OCI-LY7 (cell line): ENCODE results near the gene TM9SF4. TPM values are rescaled to one million over a fixed set of nuclear protein-coding genes. Genes with fewer than 3 reads are reported as not detected.
"Not testable (repeated sequence)": the region's sequence is repeated elsewhere in the genome, so short reads cannot be mapped to it uniquely, and the experiment has no call there.

ENCODE experiments used
- BruUV-seq: library from RNA; stranded (reverse); fragments of 400-500 nt; replicated peaks from 2 replicates; lab custom pipeline; 2021; lab: Mats Ljungman, UMichigan
- CTCF ChIA-PET: fragments of 300-600 bp; sonication (Branson Sonifier 250); formaldehyde crosslinking; loops from one replicate; lab custom pipeline; 2022; ENCODE audit warnings: antibody characterized with exemption; ENCODE audit not compliant: unreplicated experiment; lab: Charles Lee
- POLR2A ChIA-PET: fragments of 300-600 bp; sonication (Branson Sonifier 250); formaldehyde crosslinking; loops from one replicate; lab custom pipeline; 2022; ENCODE audit warnings: antibody characterized with exemption; lab: Charles Lee
- DNase-seq: peaks from one replicate; pipeline ENCODE4 v3.0.0-alpha.2; 2015; ENCODE audit warnings: low spot score
- H2AFZ ChIP-seq: fragments of 200-600 bp; sonication (generic), shearing (Covaris generic); 2 replicates; pipeline ENCODE4 v1.6.1; 2014; ENCODE audit warnings: mild to moderate bottlenecking, antibody characterized with exemption, low read length, moderate library complexity
- H3K27ac ChIP-seq: fragments of 200-600 bp; sonication (generic); 2 replicates; pipeline ENCODE4 v1.5.1; 2014; ENCODE audit warnings: mixed run types, low read depth, mild to moderate bottlenecking, moderate library complexity, low read length, inconsistent platforms; ENCODE audit not compliant: poor library complexity, severe bottlenecking
- H3K36me3 ChIP-seq: fragments of 200-600 bp; sonication (generic); 2 replicates; pipeline ENCODE4 v1.6.1; 2014; ENCODE audit warnings: mild to moderate bottlenecking, antibody characterized with exemption, low read length, moderate library complexity, mixed read lengths; ENCODE audit not compliant: insufficient read depth
- H3K4me1 ChIP-seq: fragments of 200-600 bp; sonication (generic); 2 replicates; pipeline ENCODE4 v1.5.1; 2014; ENCODE audit warnings: mild to moderate bottlenecking, low read length; ENCODE audit not compliant: insufficient read depth, poor library complexity, severe bottlenecking
- H3K4me2 ChIP-seq: fragments of 200-600 bp; sonication (generic); 2 replicates; pipeline ENCODE4 v1.6.1; 2014; ENCODE audit warnings: mild to moderate bottlenecking, low read length
- H3K4me3 ChIP-seq: fragments of 200-600 bp; sonication (generic); 2 replicates; pipeline ENCODE4 v1.5.1; 2014; ENCODE audit warnings: mild to moderate bottlenecking, low read depth, low read length; ENCODE audit not compliant: poor library complexity, severe bottlenecking
- H3K79me2 ChIP-seq: fragments of 200-600 bp; sonication (generic); 2 replicates; pipeline ENCODE4 v1.6.1; 2016; ENCODE audit warnings: low read depth, mild to moderate bottlenecking, low read length, moderate library complexity, mixed read lengths; ENCODE audit not compliant: insufficient read depth
- H3K9me2 ChIP-seq: fragments of 200-600 bp; sonication (generic); 2 replicates; pipeline ENCODE4 v1.6.1; 2016; ENCODE audit warnings: mild to moderate bottlenecking, low read length, mixed read lengths; ENCODE audit not compliant: insufficient read depth
- H3K9me3 ChIP-seq: fragments of 200-600 bp; sonication (generic); 2 replicates; pipeline ENCODE4 v1.6.1; 2014; ENCODE audit warnings: mild to moderate bottlenecking, mixed run types, low read length, mixed read lengths
- H4K20me1 ChIP-seq: fragments of 200-600 bp; sonication (generic); 2 replicates; pipeline ENCODE4 v1.6.1; 2014; ENCODE audit warnings: mild to moderate bottlenecking, antibody characterized with exemption, low read length, moderate library complexity, mixed read lengths; ENCODE audit not compliant: insufficient read depth
- EZH2phosphoT487 ChIP-seq: fragments of 200-600 bp; sonication (generic); IDR thresholded peaks from 2 replicates; pipeline ENCODE4 v1.6.1; 2018; ENCODE audit warnings: low read depth, borderline replicate concordance, mild to moderate bottlenecking, mixed run types, antibody characterized with exemption, low read length, moderate library complexity, mixed read lengths
- intact Hi-C: fragments of 100-400 bp; cut with micrococcal nuclease; formaldehyde crosslinking; loops from one replicate; pipeline ENCODE4 v1.10.0; 2022; ENCODE audit not compliant: unreplicated experiment
- total RNA-seq, 2 experiments: library from RNA; depleted of rRNA in 1 of 2; stranded (reverse); fragments of >200 nt in 1 of 2; shearing (Covaris generic) in 1 of 2; gene quantifications; 2 replicates each; pipeline ENCODE4 v1.2.3, GENCODE V29; 2014 to 2022
- TF ChIP-seq, protein P1 (sequence below): fragments of 200-600 bp; sonication (generic); conservative IDR thresholded peaks from 2 replicates; pipeline ENCODE4 v1.5.1; 2014; ENCODE audit warnings: mild to moderate bottlenecking, antibody characterized with exemption, low read length, moderate library complexity, mixed read lengths

TM9SF4 gene
- total RNA-seq, 2 experiments from 2014 or later: 20.8 to 38.9 TPM

DNA sequence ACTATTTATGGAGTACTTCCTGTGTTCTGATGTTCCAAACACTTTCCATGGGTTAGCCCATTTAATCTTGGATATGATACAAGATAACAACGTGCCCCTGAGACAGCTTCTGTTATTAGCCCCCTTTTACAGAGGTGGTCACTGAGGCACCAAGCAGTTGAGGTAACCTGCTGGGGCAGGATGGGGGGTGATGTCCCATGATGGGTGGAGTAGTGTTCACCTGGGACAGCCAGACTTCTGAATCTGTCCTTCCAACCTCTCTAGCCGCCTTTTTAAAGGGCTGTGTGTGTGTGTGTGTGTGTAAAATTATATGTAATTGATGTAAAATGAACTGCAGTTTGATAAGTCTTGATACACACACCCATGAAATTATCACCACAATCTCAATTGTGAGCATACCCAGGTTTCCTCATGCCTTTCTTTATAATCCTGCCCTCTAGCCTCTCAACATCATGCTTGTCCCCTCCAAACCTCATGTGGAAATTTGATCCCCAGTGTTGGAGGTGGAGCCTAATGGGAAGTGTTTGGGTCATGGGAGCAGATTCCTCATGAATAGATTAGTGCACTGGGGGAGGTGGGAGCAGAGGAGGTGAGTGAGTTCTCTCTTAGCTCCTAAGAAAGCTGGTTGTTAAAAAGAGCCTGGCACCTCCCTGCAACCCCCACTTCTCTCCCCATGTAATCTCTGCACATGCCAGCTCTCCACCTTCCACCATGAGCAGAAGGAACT lies 58.8 kb downstream of the TM9SF4 start:
- POLR2A ChIA-PET: no interaction called here
- TF ChIP-seq, protein P1, sequence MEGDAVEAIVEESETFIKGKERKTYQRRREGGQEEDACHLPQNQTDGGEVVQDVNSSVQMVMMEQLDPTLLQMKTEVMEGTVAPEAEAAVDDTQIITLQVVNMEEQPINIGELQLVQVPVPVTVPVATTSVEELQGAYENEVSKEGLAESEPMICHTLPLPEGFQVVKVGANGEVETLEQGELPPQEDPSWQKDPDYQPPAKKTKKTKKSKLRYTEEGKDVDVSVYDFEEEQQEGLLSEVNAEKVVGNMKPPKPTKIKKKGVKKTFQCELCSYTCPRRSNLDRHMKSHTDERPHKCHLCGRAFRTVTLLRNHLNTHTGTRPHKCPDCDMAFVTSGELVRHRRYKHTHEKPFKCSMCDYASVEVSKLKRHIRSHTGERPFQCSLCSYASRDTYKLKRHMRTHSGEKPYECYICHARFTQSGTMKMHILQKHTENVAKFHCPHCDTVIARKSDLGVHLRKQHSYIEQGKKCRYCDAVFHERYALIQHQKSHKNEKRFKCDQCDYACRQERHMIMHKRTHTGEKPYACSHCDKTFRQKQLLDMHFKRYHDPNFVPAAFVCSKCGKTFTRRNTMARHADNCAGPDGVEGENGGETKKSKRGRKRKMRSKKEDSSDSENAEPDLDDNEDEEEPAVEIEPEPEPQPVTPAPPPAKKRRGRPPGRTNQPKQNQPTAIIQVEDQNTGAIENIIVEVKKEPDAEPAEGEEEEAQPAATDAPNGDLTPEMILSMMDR: no peak
- no peak for TF ChIP-seq EZH2phosphoT487

DNA sequence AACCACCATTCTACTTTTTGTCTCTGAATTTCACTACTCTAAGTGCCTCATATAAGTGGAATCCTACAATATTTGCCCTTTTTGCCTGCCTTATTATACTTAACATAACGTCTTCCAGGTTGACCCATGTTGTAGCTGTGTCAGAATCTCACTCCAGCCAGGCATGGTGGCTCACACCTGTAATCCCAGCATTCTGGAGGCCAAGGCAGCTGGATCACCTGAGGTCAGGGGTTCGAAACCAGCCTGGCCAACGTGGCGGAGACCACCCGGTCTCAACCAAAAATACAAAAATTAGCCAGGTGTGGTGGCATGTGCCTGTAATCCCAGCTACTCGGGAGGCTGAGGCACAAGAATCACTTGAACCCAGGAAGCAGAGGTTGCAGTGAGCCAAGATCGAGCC lies 68.2 kb downstream of the TM9SF4 start:
- CTCF ChIA-PET, H3K9me2 ChIP-seq, DNase-seq, H3K27ac ChIP-seq, H3K4me3 ChIP-seq, H3K36me3 ChIP-seq, H4K20me1 ChIP-seq, H3K4me1 ChIP-seq, H3K4me2 ChIP-seq, H3K9me3 ChIP-seq, H2AFZ ChIP-seq, H3K79me2 ChIP-seq, BruUV-seq, intact Hi-C loops: not testable (repeated sequence)
- POLR2A ChIA-PET: interaction anchor here (1.2 kb wide), 1 partner anchor 8 kb away, joined by 3 read pairs; no protein-coding TSS in a partner anchor

More for the DNA sequence above, 58.8 kb downstream of the TM9SF4 start:
- no peak for DNase-seq
- Histone ChIP-seq H3K4me2 (no peak overlapping the region), H3K27ac (no peak overlapping the region), H3K4me3 (no peak overlapping the region), H2AFZ (no peak overlapping the region), H3K79me2 (no peaks in the 10 kb centered on the region), H3K9me2 (no peaks in the 10 kb centered on the region), H3K36me3 (peaks cover 32% of the 10 kb centered on the region; the same call in 1 of the 2 replicates), H3K9me3 (no peaks in the 10 kb centered on the region), H4K20me1 (no peaks in the 10 kb centered on the region), H3K4me1 (no peaks in the 10 kb centered on the region)
- BruUV-seq: no TSS peak
- intact Hi-C loops: no loop called here
- CTCF ChIA-PET: no interaction called here

DNA sequence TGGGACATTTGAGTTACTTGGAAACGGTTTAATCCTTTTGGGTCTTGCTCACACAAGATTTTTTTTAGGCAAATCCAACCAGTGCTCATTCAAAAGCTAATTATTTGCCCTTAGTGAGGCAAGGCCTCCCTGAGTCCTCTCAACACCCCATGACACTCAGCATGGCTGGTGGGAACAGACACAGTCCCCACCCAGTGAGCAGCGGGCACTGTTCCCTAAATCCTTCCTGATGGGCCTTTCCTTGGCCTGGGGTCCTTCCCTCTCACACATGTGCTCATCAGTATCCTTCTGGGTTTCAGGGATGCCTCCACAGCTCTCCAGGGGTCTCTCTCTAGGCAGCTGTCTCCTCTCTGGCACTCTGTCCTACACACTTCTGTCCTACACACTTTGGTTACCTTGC lies 70.0 kb downstream of the TM9SF4 start:
- BruUV-seq: no TSS peak
- no peaks in the 10 kb centered on the region for H3K36me3 ChIP-seq

More for the DNA sequence above, 70.0 kb downstream of the TM9SF4 start:
- Histone ChIP-seq H3K4me2 (no peak overlapping the region), H3K4me3 (no peak overlapping the region), H4K20me1 (no peaks in the 10 kb centered on the region), H3K9me3 (no peaks in the 10 kb centered on the region), H3K27ac (no peak overlapping the region), H3K79me2 (no peaks in the 10 kb centered on the region), H3K4me1 (no peaks in the 10 kb centered on the region), H3K9me2 (no peaks in the 10 kb centered on the region), H2AFZ (no peak overlapping the region)
- ChIA-PET CTCF (no interaction called here), POLR2A (no interaction called here)
- TF ChIP-seq, protein P1: no peak
- TF ChIP-seq EZH2phosphoT487: no peak
- DNase-seq: no peak
- intact Hi-C loops: no loop called here
